Skeletal muscle tissue (tissue), 4 donors: Measurements from ENCODE around the gene KCNK5. TPM values are rescaled to one million over a fixed set of nuclear protein-coding genes. Genes with fewer than 3 reads are reported as not detected.

Experiments used
- H3K27ac ChIP-seq: one replicate; pipeline ENCODE4 v1.7.0; 2013; ENCODE audit warnings: mild to moderate bottlenecking, low read depth, low read length, inconsistent platforms
- H3K27me3 ChIP-seq, 3 donors: one replicate each; pipeline ENCODE4 v1.7.0; 2013; ENCODE audit warnings: low read length in 3 of 3; ENCODE audit not compliant: control insufficient read depth in 3 of 3, insufficient read depth in 3 of 3
- H3K36me3 ChIP-seq, 3 donors: one replicate each; pipeline ENCODE4 v1.7.0; 2013; ENCODE audit warnings: low read length in 3 of 3; ENCODE audit not compliant: control insufficient read depth in 3 of 3, insufficient read depth in 3 of 3
- H3K4me1 ChIP-seq, 3 donors: one replicate each; pipeline ENCODE4 v1.7.0; 2013; ENCODE audit warnings: low read length in 3 of 3, mild to moderate bottlenecking in 3 of 3; ENCODE audit not compliant: control insufficient read depth in 3 of 3, insufficient read depth in 3 of 3
- H3K4me3 ChIP-seq, 3 donors: one replicate each; pipeline ENCODE4 v1.7.0; 2013; ENCODE audit warnings: low read length in 3 of 3
- H3K9ac ChIP-seq, 3 donors: one replicate each; pipeline ENCODE4 v1.7.0; 2013; ENCODE audit warnings: low read length in 3 of 3, mild to moderate bottlenecking in 3 of 3, moderate library complexity in 2 of 3, low read depth in 1 of 3
- H3K9me3 ChIP-seq, 3 donors: one replicate each; pipeline ENCODE4 v1.7.0; 2013; ENCODE audit warnings: low read length in 3 of 3; ENCODE audit not compliant: control insufficient read depth in 3 of 3
- total RNA-seq: library from RNA; depleted of rRNA; stranded (reverse); fragments of >200 nt; gene quantifications from one replicate; pipeline ENCODE4 v1.2.3, GENCODE V29; 2014
- donor health status: Osteomylitis.

KCNK5 gene
- total RNA-seq, 1 donor from 2014 or later, result 1.6 TPM

DNA sequence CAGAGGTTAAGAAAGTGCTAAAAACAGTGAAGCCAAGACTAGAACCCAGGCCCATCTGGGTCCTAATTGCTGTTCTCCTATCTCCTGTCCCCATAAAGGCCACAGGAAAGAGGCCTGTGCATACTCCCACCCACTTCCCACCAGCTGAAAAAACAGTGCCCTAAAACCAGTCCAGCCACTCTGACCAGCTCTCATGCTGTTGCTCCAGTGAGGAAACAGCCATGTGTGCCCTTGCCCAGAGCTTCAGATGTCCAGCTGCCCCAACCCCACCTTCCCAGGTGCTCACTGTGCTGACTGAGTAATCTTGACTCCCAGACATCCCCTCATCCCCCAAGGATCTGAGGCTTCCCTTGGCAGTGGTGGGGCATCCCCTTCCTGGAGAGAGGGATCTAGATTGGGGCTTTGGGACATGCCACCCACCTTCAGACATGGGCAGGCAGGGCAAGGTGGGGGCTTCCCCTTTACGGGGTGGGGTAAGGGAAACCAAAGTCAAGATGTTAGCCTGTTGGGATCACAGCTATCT lies 28.7 kb downstream of the KCNK5 start:
- Histone ChIP-seq H3K4me3 (no peak overlapping the region), H3K9me3 (no peaks in the 10 kb centered on the region), H3K36me3 (no peaks in the 10 kb centered on the region), H3K27me3 (peaks cover 0 to 10% (median 4%) of the 10 kb centered on the region in 3 donors), H3K27ac (no peak overlapping the region), H3K9ac (no peak overlapping the region), H3K4me1 (no peaks in the 10 kb centered on the region)

GRCh38 chr6:39199976-39200375 lies 29.3 kb downstream of the KCNK5 start:
- no peaks in the 10 kb centered on the region for H3K4me1 ChIP-seq
- no peak overlapping the region for H3K9ac ChIP-seq
- peaks cover 0 to 10% (median 4%) of the 10 kb centered on the region in 3 donors for H3K27me3 ChIP-seq
- no peak overlapping the region for H3K4me3 ChIP-seq
- H3K36me3 ChIP-seq, result no peaks in the 10 kb centered on the region
- no peaks in the 10 kb centered on the region for H3K9me3 ChIP-seq
- H3K27ac ChIP-seq, result no peak overlapping the region

DNA sequence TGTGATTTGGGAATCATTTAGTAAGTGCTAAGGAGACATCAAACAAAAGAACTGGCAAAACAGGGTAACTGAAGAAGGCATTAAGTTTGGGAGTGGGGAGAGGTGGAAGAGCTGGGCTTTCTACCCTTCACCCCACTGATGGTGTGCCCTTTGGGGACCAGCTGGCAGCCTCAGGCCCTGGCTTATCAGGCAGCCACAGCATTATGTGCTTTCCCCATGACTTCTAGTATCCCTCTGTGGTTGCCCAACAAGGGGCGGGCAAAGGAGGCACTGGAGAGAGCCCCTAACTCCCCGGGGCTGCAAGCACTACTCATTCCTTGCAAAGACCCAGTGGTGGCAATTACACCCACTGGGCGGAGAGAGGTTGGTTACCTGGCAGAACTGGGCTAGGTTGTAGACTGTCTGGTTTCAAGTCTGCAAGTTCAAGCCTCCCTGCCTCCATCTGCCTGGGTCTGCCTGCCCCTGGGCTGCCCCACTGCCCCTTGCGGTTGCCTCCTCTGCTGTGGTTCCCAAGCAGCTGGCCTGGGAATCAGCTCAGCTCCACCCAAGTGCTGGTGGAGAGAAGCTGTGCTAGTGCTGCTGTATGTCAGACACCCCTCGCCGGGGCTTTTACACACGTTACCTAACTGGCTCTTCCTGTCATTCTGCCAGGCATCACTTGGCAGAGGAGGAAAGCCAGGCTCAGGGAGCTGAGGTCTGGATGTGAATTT lies 29.9 kb downstream of the KCNK5 start:
- no peak overlapping the region for H3K27ac ChIP-seq
- H3K4me3 ChIP-seq, result no peak overlapping the region
- H3K4me1 ChIP-seq, result no peaks in the 10 kb centered on the region
- no peaks in the 10 kb centered on the region for H3K9me3 ChIP-seq
- peaks cover 0 to 10% (median 4%) of the 10 kb centered on the region in 3 donors for H3K27me3 ChIP-seq
- no peak overlapping the region for H3K9ac ChIP-seq
- no peaks in the 10 kb centered on the region for H3K36me3 ChIP-seq

DNA sequence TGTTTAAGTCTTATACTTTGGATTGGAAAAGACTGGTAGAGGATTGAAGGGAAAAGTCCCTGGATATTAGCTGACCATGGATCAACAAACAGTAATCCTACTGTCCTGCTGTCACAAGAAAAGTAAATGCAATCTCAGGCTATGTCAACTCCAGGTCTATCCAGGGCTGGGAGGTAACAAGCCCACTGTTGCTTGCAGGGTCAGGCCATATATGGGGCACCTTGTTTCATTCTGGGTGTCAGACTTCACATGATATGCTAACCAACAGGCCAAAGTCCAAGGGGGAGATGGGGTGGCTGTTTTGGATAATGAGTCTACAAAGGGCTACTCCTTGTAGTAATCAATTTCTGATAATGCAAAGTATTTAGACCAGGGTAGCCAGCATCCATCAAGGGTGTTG lies 30.7 kb downstream of the KCNK5 start:
- Histone ChIP-seq H3K27me3 (peaks cover 0 to 10% (median 4%) of the 10 kb centered on the region in 3 donors), H3K4me3 (no peak overlapping the region), H3K9ac (no peak overlapping the region), H3K27ac (no peak overlapping the region), H3K36me3 (no peaks in the 10 kb centered on the region), H3K4me1 (no peaks in the 10 kb centered on the region), H3K9me3 (no peaks in the 10 kb centered on the region)

- Histone ChIP-seq H3K27me3 (peaks cover 0 to 10% (median 4%) of the 10 kb centered on the region in 3 donors), H3K36me3 (no peaks in the 10 kb centered on the region), H3K4me3 (no peak overlapping the region), H3K9ac (no peak overlapping the region), H3K27ac (no peak overlapping the region), H3K9me3 (no peaks in the 10 kb centered on the region), H3K4me1 (no peaks in the 10 kb centered on the region)
Measured at GRCh38 chr6:39197922-39198500, 31.3 kb downstream of the KCNK5 start.

DNA sequence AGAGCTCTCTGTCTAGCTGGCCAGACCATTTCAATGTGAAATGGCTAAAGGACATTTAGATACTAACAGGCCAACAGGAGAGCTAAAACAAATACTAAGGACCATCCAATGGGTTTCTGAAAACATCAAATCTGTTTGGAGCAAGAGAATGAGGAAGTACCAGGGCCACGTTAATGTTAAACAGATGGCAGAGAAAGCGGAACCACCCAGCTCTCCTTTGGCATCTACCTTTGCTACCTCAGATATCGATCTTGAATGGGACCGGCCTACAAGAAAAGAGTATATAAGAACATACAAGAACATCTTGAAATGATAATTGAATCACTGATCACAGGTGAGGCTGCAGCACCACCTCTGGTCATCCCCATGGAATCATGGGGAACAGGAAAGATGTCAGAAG lies 31.8 kb downstream of the KCNK5 start:
- H3K36me3 ChIP-seq, result no peaks in the 10 kb centered on the region
- no peak overlapping the region for H3K27ac ChIP-seq
- H3K4me1 ChIP-seq, result no peaks in the 10 kb centered on the region
- H3K27me3 ChIP-seq, result peaks cover 0 to 10% (median 4%) of the 10 kb centered on the region in 3 donors
- H3K9me3 ChIP-seq, result no peaks in the 10 kb centered on the region
- H3K4me3 ChIP-seq, result no peak overlapping the region
- no peak overlapping the region for H3K9ac ChIP-seq

DNA sequence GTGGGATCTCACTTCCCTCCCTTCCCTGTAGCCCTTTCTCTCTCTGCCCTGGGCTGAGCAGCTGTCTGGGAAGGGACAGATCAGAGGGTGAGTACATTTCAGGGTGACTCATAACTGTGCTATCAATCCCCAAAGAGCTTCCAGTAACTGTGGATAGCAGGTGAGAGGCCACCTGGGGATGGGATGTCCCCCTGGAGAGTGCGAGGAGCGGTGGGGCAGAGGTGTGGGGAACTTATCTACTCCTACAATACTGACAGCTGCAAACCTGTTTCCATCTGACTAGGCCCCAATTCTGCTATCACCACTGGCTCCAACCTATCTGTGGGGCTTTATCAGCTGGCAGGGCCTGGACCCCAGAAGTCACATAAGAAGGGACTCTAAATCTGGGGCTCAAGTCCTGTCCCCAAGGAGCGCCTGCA lies 32.6 kb downstream of the KCNK5 start:
- Histone ChIP-seq H3K27ac (no peak overlapping the region), H3K4me1 (no peaks in the 10 kb centered on the region), H3K9ac (no peak overlapping the region)

GRCh38 chr6:39195792-39196385 lies 33.4 kb downstream of the KCNK5 start:
- Histone ChIP-seq H3K4me1 (no peaks in the 10 kb centered on the region), H3K4me3 (no peak overlapping the region), H3K9ac (no peak overlapping the region), H3K27me3 (peaks cover 0 to 10% (median 4%) of the 10 kb centered on the region in 3 donors), H3K27ac (no peak overlapping the region), H3K9me3 (no peaks in the 10 kb centered on the region), H3K36me3 (no peaks in the 10 kb centered on the region)

More for the DNA sequence above, 32.6 kb downstream of the KCNK5 start:
- Histone ChIP-seq H3K36me3 (no peaks in the 10 kb centered on the region), H3K9me3 (no peaks in the 10 kb centered on the region), H3K4me3 (no peak overlapping the region), H3K27me3 (peaks cover 0 to 10% (median 4%) of the 10 kb centered on the region in 3 donors)

DNA sequence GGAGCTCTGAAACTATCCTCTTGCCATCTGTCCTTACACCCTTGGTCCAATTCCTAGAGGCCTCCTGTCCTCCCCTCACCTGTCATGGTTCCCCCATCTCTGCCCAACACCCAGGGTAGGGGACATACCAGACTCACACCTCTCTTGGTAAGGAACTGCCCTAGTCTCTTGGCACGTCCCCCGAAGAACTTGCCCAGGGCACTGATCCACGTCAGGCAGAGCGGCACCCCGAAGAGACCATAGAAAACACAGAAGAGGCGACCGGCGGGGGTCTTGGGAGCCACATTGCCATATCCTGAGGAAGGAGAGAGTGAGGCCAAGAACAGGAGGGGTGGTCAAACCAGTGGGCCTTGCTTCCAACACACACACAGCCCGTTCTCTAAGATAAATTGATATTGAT lies 34.8 kb downstream of the KCNK5 start:
- H3K27ac ChIP-seq, result no peak overlapping the region
- no peaks in the 10 kb centered on the region for H3K36me3 ChIP-seq

GRCh38 chr6:39193201-39193791 lies 36.0 kb downstream of the KCNK5 start:
- H3K9ac ChIP-seq, result no peak overlapping the region
- no peaks in the 10 kb centered on the region for H3K36me3 ChIP-seq
- no peaks in the 10 kb centered on the region for H3K27me3 ChIP-seq
- no peaks in the 10 kb centered on the region for H3K4me1 ChIP-seq
- H3K27ac ChIP-seq, result no peak overlapping the region
- H3K4me3 ChIP-seq, result no peak overlapping the region
- no peaks in the 10 kb centered on the region for H3K9me3 ChIP-seq

More for the DNA sequence above, 34.8 kb downstream of the KCNK5 start:
- Histone ChIP-seq H3K27me3 (peaks cover 0 to 7% (median 4%) of the 10 kb centered on the region in 3 donors), H3K9me3 (no peaks in the 10 kb centered on the region), H3K4me1 (no peaks in the 10 kb centered on the region), H3K4me3 (no peak overlapping the region), H3K9ac (no peak overlapping the region)
